Measurements from ENCODE around the gene KIFAP3.
"Not testable (repeated sequence)": the region's sequence is repeated elsewhere in the genome, so short reads cannot be mapped to it uniquely, and the experiment has no call there.

Gene KIFAP3

DNA sequence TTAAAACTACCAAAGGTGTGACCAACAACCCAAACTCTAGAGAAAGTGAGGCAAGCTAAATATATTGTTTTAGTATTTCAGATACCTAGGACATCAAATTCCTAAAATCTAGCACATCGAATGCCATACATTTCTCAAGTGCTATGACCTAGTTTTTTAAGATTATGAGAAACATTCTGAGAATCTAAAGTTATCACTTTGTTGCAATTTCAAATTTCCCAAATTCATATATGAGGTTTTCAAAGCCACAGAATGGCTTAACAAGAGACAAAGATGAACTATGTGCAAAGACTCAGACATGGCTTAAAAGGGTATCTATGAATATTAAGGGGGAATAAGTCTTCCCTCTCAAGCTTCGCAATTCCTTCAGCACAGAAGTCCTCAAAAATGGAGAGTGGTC, 187.6 kb downstream of the KIFAP3 start:
- no peak for DNase-seq (ENCODE audit: low spot score)

DNA sequence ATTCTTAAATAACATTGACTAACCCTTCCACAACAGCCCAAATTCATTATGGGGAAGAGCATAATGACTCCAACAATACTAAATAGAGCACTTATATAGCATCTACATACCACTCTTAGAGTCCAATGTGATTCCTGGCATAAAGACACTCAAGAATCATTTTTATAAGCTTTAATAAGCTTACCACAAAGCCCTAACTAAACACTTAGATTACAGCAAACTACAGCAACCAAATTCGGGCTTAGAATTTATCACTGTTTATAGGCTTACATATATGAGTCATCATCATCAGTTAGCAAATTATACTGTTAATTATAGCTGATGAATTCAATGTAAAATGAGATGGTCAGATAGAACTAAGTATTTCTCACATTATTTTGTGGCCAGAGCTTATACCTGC, 188.1 kb downstream of the KIFAP3 start:
- no peak for DNase-seq (ENCODE audit: low spot score)

- DNase-seq (ENCODE audit: low spot score), result no peak
Measured at GRCh38 chr1:169885207-169885606, 189.3 kb downstream of the KIFAP3 start.

- no peak for DNase-seq (ENCODE audit: low spot score)
Measured at GRCh38 chr1:169884634-169885033, 189.9 kb downstream of the KIFAP3 start.

DNA sequence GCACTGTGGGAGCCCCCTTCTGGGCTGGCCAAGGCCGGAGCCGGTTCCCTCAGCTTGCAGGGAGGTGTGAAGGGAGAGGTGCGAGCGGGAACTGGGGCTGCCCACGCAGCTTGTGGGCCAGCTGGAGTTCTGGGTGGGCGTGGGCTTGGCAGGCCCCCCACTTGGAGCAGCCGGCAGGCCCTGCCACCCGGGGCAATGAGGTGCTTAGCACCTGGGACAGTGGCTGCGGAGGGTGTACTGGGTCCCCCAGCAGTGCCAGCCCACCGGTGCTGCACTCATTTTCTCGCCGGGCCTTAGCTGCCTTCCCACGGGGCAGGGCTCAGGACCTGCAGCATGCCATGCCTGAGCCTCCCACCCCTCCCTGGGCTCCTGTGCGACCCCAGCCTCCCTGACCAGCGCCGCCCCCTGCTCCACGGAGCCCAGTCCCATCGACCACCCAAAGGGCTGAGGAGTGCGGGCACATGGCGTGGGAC, 192.4 kb downstream of the KIFAP3 start:
- no peak for DNase-seq (ENCODE audit: low spot score)

- DNase-seq (ENCODE audit: low spot score), result peak; percentile 14
Measured at GRCh38 chr1:169879034-169879840, 195.3 kb downstream of the KIFAP3 start.

DNA sequence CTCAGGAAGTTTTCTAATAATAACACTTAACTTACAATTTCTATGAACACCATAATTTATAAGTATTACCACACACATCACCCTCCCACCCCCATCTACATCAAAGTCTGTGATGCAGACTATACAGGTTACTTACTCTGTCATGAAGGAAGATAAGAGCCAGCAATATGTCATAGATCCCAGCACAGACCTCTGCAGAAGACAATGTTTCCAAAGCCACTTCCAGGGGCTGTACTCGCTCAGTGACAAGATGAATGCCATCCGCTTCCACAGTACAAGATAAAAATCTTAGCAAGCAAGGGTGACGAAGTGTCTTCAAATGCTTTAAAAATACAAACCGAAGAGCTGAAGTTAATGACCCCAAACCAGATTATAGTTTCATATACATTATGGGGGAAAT, 196.0 kb downstream of the KIFAP3 start:
- DNase-seq (ENCODE audit: low spot score), result no peak

DNA sequence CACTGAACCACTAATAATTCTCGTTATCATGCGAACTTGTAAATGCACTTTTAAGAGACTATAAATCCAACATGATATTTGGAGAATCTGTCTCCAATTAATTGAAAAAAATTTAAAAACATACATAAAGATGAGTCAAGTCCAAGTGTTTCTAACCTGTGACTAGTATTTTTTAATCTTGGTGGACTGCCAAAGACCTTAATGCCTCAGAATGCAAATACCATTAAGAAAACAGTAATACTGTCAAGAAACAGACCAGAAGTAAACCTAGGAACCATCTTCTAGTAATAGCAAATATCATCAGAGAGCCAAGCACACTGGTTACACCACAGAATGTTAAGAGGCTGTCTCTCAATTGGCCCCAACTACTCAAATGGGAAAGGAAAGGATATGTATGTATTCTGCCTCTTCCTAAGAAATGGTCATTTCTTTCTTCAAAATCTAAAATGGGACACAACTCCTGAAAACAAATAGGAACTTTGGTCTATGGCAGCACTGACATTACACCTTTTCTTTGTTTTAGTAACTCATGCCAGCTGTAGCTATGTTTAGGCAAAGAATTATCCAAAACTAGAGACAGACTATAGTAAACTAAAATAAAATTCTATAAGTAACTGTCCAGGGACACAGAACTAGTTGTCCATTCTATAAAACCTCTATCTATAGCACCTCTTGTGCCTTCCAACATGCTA, 196.5 kb downstream of the KIFAP3 start:
- DNase-seq (ENCODE audit: low spot score), result no peak

DNA sequence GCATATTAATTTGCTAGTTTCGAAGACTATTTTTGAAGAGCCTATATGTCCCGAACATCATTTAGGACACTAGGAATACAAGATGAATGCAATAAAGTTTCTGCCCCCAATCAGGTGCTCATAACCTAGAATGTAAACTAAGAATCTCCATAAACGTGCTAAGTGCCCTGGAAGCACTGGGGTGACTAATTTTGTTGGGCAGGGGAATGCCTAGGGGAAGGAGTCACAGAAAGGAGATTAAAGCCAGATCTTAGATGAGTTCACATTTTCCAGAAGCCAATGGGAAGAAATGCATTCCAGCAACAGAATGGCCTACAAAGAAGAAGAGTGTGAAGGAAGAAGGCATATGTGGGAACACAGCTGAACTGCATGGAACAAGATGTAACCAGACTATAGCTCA, 200.3 kb downstream of the KIFAP3 start:
- peak; percentile 79 for DNase-seq (ENCODE audit: low spot score)

DNA sequence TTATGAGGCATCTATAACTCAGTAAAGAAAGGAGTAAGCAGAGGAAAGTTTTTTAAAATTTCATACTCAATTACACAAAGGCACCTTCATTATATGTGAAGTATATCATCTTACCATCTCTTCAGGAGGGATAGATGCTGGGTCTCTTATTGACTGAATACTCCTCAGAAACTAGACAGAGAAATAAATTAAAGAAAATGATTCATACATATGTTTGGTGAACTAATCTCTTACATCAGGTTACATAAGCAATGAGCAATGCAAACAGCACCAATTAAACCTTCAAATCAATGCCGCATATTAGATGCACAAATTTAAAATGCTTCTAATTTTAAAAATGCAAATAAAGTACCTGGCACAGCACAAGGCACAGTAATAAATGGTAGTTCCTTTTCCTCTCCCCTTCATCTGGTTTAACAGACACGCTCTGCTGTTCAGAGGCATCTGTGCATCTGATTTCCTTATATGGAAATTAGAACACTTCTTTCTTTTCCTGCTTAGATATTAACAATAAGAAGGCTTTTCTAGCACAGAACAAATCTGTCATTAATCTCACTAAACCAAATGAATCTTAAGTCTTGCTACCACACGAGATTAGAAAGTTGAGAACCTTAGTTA, 200.8 kb downstream of the KIFAP3 start:
- DNase-seq (ENCODE audit: low spot score), result no peak

- no peak for DNase-seq (ENCODE audit: low spot score)
Measured at GRCh38 chr1:169872906-169873305, 201.6 kb downstream of the KIFAP3 start.

DNA sequence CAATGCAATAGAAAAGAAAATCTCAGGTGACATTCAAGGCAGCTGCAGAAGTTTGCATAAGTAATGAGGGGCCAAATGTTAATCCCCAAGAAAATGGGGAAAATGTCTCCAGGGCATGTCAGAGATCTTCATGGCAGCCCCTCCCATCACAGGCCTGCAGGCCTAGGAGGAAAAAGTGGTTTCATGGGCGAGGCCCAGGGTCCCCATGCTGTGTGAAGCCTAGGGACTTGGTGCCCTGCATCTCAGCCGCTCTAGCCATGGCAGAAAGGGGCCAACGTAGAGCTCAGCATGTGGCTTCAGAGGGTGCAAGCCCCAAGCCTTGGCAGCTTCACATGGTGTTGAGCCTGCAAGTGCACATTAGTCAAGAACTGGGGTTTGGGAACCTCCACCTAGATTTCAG, 202.5 kb downstream of the KIFAP3 start:
- not testable (repeated sequence) for DNase-seq (ENCODE audit: low spot score)
